A673 (cell line): ENCODE measurements around the gene MLN. TPM values are rescaled to one million over a fixed set of nuclear protein-coding genes. Genes with fewer than 3 reads are reported as not detected.

Source experiments
- BruUV-seq: library from RNA; stranded (reverse); fragments of 400-500 nt; replicated peaks from 2 replicates; lab custom pipeline; 2021; lab: Mats Ljungman, UMichigan
- CTCF ChIA-PET: fragments of 300-600 bp; sonication (Branson Sonifier 250); formaldehyde crosslinking; loops from one replicate; lab custom pipeline; 2022; ENCODE audit warnings: antibody characterized with exemption; lab: Charles Lee
- POLR2A ChIA-PET: fragments of 300-600 bp; sonication (Branson Sonifier 250); formaldehyde crosslinking; loops from one replicate; lab custom pipeline; 2022; ENCODE audit warnings: antibody characterized with exemption; ENCODE audit not compliant: low non-redundant PET; lab: Charles Lee
- DNase-seq: peaks from one replicate; pipeline ENCODE4 v3.0.0-alpha.2; 2015; ENCODE audit warnings: low spot score
- H3K27ac ChIP-seq: fragments of 200-600 bp; sonication (generic); 2 replicates; pipeline ENCODE4 v1.5.1; 2016; ENCODE audit warnings: mixed run types, low read depth, mild to moderate bottlenecking, mixed read lengths, antibody characterized with exemption, low read length; ENCODE audit not compliant: poor library complexity, severe bottlenecking
- H3K27me3 ChIP-seq: fragments of 200-600 bp; sonication (generic); replicated peaks from 2 replicates; pipeline ENCODE4 v1.6.1; 2017; ENCODE audit warnings: mixed run types, low read depth, mild to moderate bottlenecking, mixed read lengths, antibody characterized with exemption, low read length; ENCODE audit not compliant: insufficient read depth, poor library complexity
- H3K36me3 ChIP-seq: fragments of 200-600 bp; sonication (generic); 2 replicates; pipeline ENCODE4 v1.6.1; 2016; ENCODE audit warnings: mixed run types, mild to moderate bottlenecking, mixed read lengths, antibody characterized with exemption, low read length; ENCODE audit not compliant: insufficient read depth, poor library complexity, severe bottlenecking
- H3K4me1 ChIP-seq: fragments of 200-600 bp; sonication (generic); 2 replicates; pipeline ENCODE4 v1.6.1; 2017; ENCODE audit warnings: mixed run types, mild to moderate bottlenecking, mixed read lengths, antibody characterized with exemption, low read length; ENCODE audit not compliant: insufficient read depth, poor library complexity, severe bottlenecking
- H3K4me3 ChIP-seq: fragments of 200-600 bp; sonication (generic); 2 replicates; pipeline ENCODE4 v1.5.1; 2016; ENCODE audit warnings: low read depth, mixed run types, mild to moderate bottlenecking, mixed read lengths, low read length; ENCODE audit not compliant: poor library complexity, severe bottlenecking
- H3K9me3 ChIP-seq: fragments of 200-600 bp; sonication (generic); 2 replicates; pipeline ENCODE4 v1.6.1; 2016; ENCODE audit warnings: mixed run types, low read depth, mild to moderate bottlenecking, mixed read lengths, antibody characterized with exemption, low read length; ENCODE audit not compliant: poor library complexity, severe bottlenecking
- CTCF ChIP-seq: fragments of 300-800, 200-600 bp; sonication (generic); conservative IDR thresholded peaks from 2 replicates; pipeline ENCODE4 v1.5.1; 2017; ENCODE audit warnings: low read depth, mild to moderate bottlenecking, antibody characterized with exemption, low read length, moderate library complexity, mixed read lengths
- EZH2 ChIP-seq: fragments of 200-600 bp; sonication (generic); IDR thresholded peaks from 2 replicates; pipeline ENCODE4 v1.6.1; 2017; ENCODE audit warnings: borderline replicate concordance, low read depth, mild to moderate bottlenecking, mixed read lengths, antibody characterized with exemption, low read length; ENCODE audit not compliant: poor library complexity, severe bottlenecking
- intact Hi-C: fragments of 100-400 bp; cut with micrococcal nuclease; formaldehyde crosslinking; loops from one replicate; pipeline ENCODE4 v1.10.0; 2022; ENCODE audit not compliant: unreplicated experiment
- total RNA-seq: library from RNA; stranded (reverse); gene quantifications from 2 replicates; pipeline ENCODE4 v1.2.3, GENCODE V29; 2021

The MLN gene
- total RNA-seq, 1 experiment from 2014 or later, result not detected

- no peak overlapping the region for H3K27ac ChIP-seq
- TF ChIP-seq CTCF (no peak), EZH2 (no peak)
Measured at GRCh38 chr6:33827546-33828451, 24.0 kb upstream of the MLN start.

GRCh38 chr6:33826537-33826936, 22.7 kb upstream of the MLN start:
- peaks cover 8% of the 10 kb centered on the region for H3K4me1 ChIP-seq
- no peaks in the 10 kb centered on the region for H3K27me3 ChIP-seq
- H3K27ac ChIP-seq, result no peak overlapping the region
- no TSS peak for BruUV-seq
- no peak for DNase-seq
- TF ChIP-seq CTCF, result no peak
- TF ChIP-seq EZH2, result no peak
- intact Hi-C loops, result no loop called here
- no peak overlapping the region for H3K4me3 ChIP-seq
- no peaks in the 10 kb centered on the region for H3K36me3 ChIP-seq
- POLR2A ChIA-PET, result no interaction called here
- CTCF ChIA-PET, result no interaction called here
- no peaks in the 10 kb centered on the region for H3K9me3 ChIP-seq

More at GRCh38 chr6:33827546-33828451, 24.0 kb upstream of the MLN start:
- BruUV-seq, result no TSS peak
- Histone ChIP-seq H3K4me3 (no peak overlapping the region), H3K9me3 (no peaks in the 10 kb centered on the region), H3K27me3 (no peaks in the 10 kb centered on the region), H3K36me3 (no peaks in the 10 kb centered on the region), H3K4me1 (peaks cover 8% of the 10 kb centered on the region)
- intact Hi-C loops, result no loop called here
- CTCF ChIA-PET, result no interaction called here
- POLR2A ChIA-PET, result no interaction called here
- DNase-seq, result no peak

DNA sequence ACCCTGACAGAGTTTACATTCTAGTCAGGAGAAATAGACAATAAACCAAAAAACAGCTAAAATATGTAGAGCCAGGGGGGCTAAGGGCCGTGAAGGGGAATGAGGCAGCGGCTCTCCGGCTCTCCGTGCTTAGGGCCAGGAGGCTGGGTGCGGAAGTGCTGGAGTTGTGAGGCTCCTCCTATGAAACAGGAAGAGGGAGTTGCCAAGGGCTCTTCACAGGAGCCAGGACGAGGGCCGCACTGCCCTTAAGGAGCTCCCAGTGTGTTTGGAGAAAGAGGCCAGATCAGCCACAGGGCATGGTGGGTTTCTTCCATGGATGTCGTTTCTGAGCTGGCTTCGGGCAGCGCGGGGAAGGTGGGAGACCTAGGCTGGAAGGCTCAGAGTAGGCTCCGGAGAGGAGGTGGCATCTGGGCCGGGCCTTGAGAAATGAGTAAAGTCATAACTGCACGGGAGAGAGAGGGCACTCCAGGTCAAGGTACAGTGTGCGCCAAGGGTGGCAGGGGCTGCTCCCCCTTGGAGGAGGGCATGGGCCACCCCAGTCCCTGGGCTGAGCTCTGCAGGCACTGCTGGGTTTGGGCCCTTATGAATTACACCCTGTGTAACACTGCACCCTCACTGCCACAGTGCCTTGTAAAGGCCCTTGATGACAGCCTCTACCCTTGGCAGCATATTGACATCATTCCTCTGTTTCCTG, 20.8 kb upstream of the MLN start:
- no peaks in the 10 kb centered on the region for H3K27me3 ChIP-seq
- no peak for DNase-seq
- intact Hi-C loops, result no loop called here
- ChIA-PET CTCF (no interaction called here), POLR2A (no interaction called here)
- H3K9me3 ChIP-seq, result no peaks in the 10 kb centered on the region
- TF ChIP-seq CTCF (no peak), EZH2 (no peak)
- no TSS peak for BruUV-seq
- H3K4me1 ChIP-seq, result peaks cover 8% of the 10 kb centered on the region
- H3K4me3 ChIP-seq, result no peak overlapping the region
- H3K27ac ChIP-seq, result no peak overlapping the region
- no peaks in the 10 kb centered on the region for H3K36me3 ChIP-seq
